A673 (cell line): Measurements from ENCODE around the gene ALDH1A3. TPM values are rescaled to one million over a fixed set of nuclear protein-coding genes. Genes with fewer than 3 reads are reported as not detected.

Experiments used
- BruUV-seq: library from RNA; stranded (reverse); fragments of 400-500 nt; replicated peaks from 2 replicates; lab custom pipeline; 2021; lab: Mats Ljungman, UMichigan
- CTCF ChIA-PET: fragments of 300-600 bp; sonication (Branson Sonifier 250); formaldehyde crosslinking; loops from one replicate; lab custom pipeline; 2022; ENCODE audit warnings: antibody characterized with exemption; lab: Charles Lee
- POLR2A ChIA-PET: fragments of 300-600 bp; sonication (Branson Sonifier 250); formaldehyde crosslinking; loops from one replicate; lab custom pipeline; 2022; ENCODE audit warnings: antibody characterized with exemption; ENCODE audit not compliant: low non-redundant PET; lab: Charles Lee
- DNase-seq: peaks from one replicate; pipeline ENCODE4 v3.0.0-alpha.2; 2015; ENCODE audit warnings: low spot score
- H3K27ac ChIP-seq: fragments of 200-600 bp; sonication (generic); 2 replicates; pipeline ENCODE4 v1.5.1; 2016; ENCODE audit warnings: mixed run types, low read depth, mild to moderate bottlenecking, mixed read lengths, antibody characterized with exemption, low read length; ENCODE audit not compliant: poor library complexity, severe bottlenecking
- H3K27me3 ChIP-seq: fragments of 200-600 bp; sonication (generic); replicated peaks from 2 replicates; pipeline ENCODE4 v1.6.1; 2017; ENCODE audit warnings: mixed run types, low read depth, mild to moderate bottlenecking, mixed read lengths, antibody characterized with exemption, low read length; ENCODE audit not compliant: insufficient read depth, poor library complexity
- H3K36me3 ChIP-seq: fragments of 200-600 bp; sonication (generic); 2 replicates; pipeline ENCODE4 v1.6.1; 2016; ENCODE audit warnings: mixed run types, mild to moderate bottlenecking, mixed read lengths, antibody characterized with exemption, low read length; ENCODE audit not compliant: insufficient read depth, poor library complexity, severe bottlenecking
- H3K4me1 ChIP-seq: fragments of 200-600 bp; sonication (generic); 2 replicates; pipeline ENCODE4 v1.6.1; 2017; ENCODE audit warnings: mixed run types, mild to moderate bottlenecking, mixed read lengths, antibody characterized with exemption, low read length; ENCODE audit not compliant: insufficient read depth, poor library complexity, severe bottlenecking
- H3K4me3 ChIP-seq: fragments of 200-600 bp; sonication (generic); 2 replicates; pipeline ENCODE4 v1.5.1; 2016; ENCODE audit warnings: low read depth, mixed run types, mild to moderate bottlenecking, mixed read lengths, low read length; ENCODE audit not compliant: poor library complexity, severe bottlenecking
- H3K9me3 ChIP-seq: fragments of 200-600 bp; sonication (generic); 2 replicates; pipeline ENCODE4 v1.6.1; 2016; ENCODE audit warnings: mixed run types, low read depth, mild to moderate bottlenecking, mixed read lengths, antibody characterized with exemption, low read length; ENCODE audit not compliant: poor library complexity, severe bottlenecking
- CTCF ChIP-seq: fragments of 300-800, 200-600 bp; sonication (generic); conservative IDR thresholded peaks from 2 replicates; pipeline ENCODE4 v1.5.1; 2017; ENCODE audit warnings: low read depth, mild to moderate bottlenecking, antibody characterized with exemption, low read length, moderate library complexity, mixed read lengths
- EZH2 ChIP-seq: fragments of 200-600 bp; sonication (generic); IDR thresholded peaks from 2 replicates; pipeline ENCODE4 v1.6.1; 2017; ENCODE audit warnings: borderline replicate concordance, low read depth, mild to moderate bottlenecking, mixed read lengths, antibody characterized with exemption, low read length; ENCODE audit not compliant: poor library complexity, severe bottlenecking
- intact Hi-C: fragments of 100-400 bp; cut with micrococcal nuclease; formaldehyde crosslinking; loops from one replicate; pipeline ENCODE4 v1.10.0; 2022; ENCODE audit not compliant: unreplicated experiment
- total RNA-seq: library from RNA; stranded (reverse); gene quantifications from 2 replicates; pipeline ENCODE4 v1.2.3, GENCODE V29; 2021

ALDH1A3 gene
- total RNA-seq, 1 experiment from 2014 or later = 0.19 TPM

GRCh38 chr15:100940767-100941379 is 61.2 kb downstream of the ALDH1A3 start:
- Histone ChIP-seq H3K9me3 (no peaks in the 10 kb centered on the region), H3K4me1 (peaks cover 9% of the 10 kb centered on the region), H3K27ac (no peak overlapping the region), H3K4me3 (no peak overlapping the region), H3K27me3 (no peaks in the 10 kb centered on the region), H3K36me3 (no peaks in the 10 kb centered on the region)
- no TSS peak for BruUV-seq
- CTCF ChIA-PET = no interaction called here
- intact Hi-C loops = no loop called here
- TF ChIP-seq CTCF (no peak), EZH2 (no peak)
- DNase-seq = no peak
- POLR2A ChIA-PET = no interaction called here

- CTCF ChIA-PET = no interaction called here
- no peaks in the 10 kb centered on the region for H3K36me3 ChIP-seq
- H3K9me3 ChIP-seq = no peaks in the 10 kb centered on the region
- H3K27ac ChIP-seq = no peak overlapping the region
- no peaks in the 10 kb centered on the region for H3K27me3 ChIP-seq
- no TSS peak for BruUV-seq
- peaks cover 9% of the 10 kb centered on the region for H3K4me1 ChIP-seq
- TF ChIP-seq EZH2 = no peak
- no peak for TF ChIP-seq CTCF
- intact Hi-C loops = no loop called here
- no peak overlapping the region for H3K4me3 ChIP-seq
- POLR2A ChIA-PET = no interaction called here
- DNase-seq = no peak
Observed at GRCh38 chr15:100941536-100941935, 61.9 kb downstream of the ALDH1A3 start.

GRCh38 chr15:100942656-100943425 is 63.2 kb downstream of the ALDH1A3 start:
- Histone ChIP-seq H3K4me3 (no peak overlapping the region), H3K4me1 (peaks cover 9% of the 10 kb centered on the region), H3K27me3 (no peaks in the 10 kb centered on the region), H3K36me3 (no peaks in the 10 kb centered on the region), H3K27ac (no peak overlapping the region), H3K9me3 (no peaks in the 10 kb centered on the region)
- intact Hi-C loops = no loop called here
- BruUV-seq = no TSS peak
- ChIA-PET CTCF (interaction anchor here (0.7 kb wide), 2 partner anchors 22 to 69 kb away, joined by 3 to 6 read pairs; no protein-coding TSS in a partner anchor), POLR2A (no interaction called here)
- TF ChIP-seq CTCF (no peak), EZH2 (no peak)
- peak; percentile 39 for DNase-seq
